Measurements from ENCODE around the gene KLRK1.

- TF ChIP-seq CTCF (IDR thresholded peaks at IDR 0.05; ENCODE audit: low read depth, low read length, missing input control) = no peak
- TF ChIP-seq SP1 (IDR thresholded peaks at IDR 0.05) = no peak
- no peak for TF ChIP-seq REST (IDR thresholded peaks at IDR 0.05)
- no peak for TF ChIP-seq TAF1 (conservative IDR thresholded peaks at IDR 0.05)
- TF ChIP-seq GABPA (IDR thresholded peaks at IDR 0.05 in 1 of 2, conservative IDR thresholded peaks at IDR 0.05 in 1 of 2) = no peak
- no peak for TF ChIP-seq JUND (IDR thresholded peaks at IDR 0.05)
Measured at GRCh38 chr12:10398168-10398567, 8.3 kb upstream of the KLRK1 start.
